Measurements from ENCODE around the gene YIF1A. TPM values are rescaled to one million over a fixed set of nuclear protein-coding genes. Genes with fewer than 3 reads are reported as not detected.

Gene YIF1A
- total RNA-seq, 1 donor from 2014 or later, result 106 TPM

DNA sequence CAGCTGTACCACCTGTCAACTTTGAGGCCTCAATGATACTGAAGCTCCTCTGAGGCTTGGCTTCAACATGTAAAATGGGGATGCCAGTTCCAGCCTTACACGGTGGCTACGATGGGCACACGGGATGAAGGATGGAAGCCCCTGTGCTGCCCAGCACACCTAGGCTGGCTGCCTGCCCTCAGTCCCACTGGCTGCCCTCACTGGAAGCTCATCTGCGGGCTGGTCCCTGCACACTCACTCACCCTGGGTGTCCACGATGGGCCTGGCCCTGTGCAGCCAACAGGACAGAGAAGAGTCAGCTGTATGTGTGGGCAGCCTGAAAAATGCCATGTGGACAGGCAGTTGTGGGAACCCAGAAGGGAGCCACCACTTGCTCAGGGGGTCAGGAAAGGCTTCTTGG, 2.2 kb downstream of the YIF1A start:
- TF ChIP-seq CTCF (conservative IDR thresholded peaks at IDR 0.05; ENCODE audit: low read depth, low read length), result no peak
- H3K4me3 ChIP-seq (ENCODE audit: low read depth, low read length), result no peak overlapping the region
- DNase-seq (ENCODE audit: low read depth), result no peak

DNA sequence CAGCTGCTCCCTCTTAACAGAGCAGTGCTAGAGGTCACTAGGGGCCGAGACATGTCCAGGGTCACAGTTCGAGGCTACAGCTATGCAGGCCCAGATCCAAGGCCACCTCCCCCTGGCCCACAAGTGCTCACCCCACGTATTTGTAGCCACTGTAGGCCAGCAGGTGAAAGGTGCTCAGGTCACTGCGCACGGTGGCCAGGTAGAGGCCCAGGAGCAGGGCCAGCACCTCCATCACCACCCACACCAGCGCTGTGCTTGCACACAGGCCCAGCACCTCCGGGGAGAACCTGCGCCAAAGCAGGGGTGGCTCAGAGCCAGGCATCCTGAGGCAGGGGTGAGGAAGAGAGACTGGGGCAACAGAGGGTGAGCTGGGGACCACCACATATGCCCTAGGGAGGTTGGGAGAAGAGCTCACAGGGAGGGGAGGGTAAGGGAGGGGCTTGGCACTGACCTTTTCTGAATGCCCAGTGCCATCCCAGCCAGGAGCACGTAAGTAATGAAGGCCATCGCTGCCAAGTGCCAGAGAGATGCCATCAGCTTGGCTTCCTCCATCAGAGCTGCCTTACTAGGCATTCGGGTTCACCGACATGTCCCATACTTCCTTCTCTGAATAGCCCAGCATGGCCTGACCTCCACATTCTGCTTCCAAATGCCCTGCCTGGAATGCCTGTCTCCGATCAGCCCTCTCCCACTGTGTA, 3.5 kb downstream of the YIF1A start:
- TF ChIP-seq CTCF (conservative IDR thresholded peaks at IDR 0.05; ENCODE audit: low read depth, low read length), result no peak
- H3K4me3 ChIP-seq (ENCODE audit: low read depth, low read length), result no peak overlapping the region
- no peak for DNase-seq (ENCODE audit: low read depth)

DNA sequence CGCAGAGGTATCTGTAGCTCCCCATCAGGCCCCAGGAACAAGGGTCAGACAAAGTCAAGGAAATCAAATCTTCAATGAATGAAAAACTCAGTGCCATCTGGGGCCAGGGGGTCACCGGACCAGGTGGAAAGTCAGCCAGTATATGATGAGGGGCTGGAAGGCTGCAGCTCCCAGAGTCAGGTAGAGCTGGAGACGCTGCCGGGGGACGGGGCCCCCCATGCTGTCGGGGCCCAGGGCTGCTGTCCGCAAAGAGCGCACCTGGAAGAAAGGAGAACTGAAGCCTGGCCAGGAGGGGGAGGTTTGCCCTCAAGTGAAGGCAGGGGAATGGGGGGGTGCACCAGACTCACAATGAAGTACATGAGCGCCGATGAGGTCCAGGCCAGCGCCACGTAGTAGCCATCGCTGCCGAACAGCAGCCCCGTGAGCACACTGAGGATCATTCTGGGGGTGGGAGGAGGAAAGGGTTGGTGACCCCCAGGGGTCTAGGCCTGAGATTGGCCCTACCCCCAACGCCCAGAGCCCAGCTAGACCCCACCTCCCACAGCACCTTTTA, 4.3 kb downstream of the YIF1A start:
- no peak overlapping the region for H3K4me3 ChIP-seq (ENCODE audit: low read depth, low read length)
- DNase-seq (ENCODE audit: low read depth), result no peak
- no peak for TF ChIP-seq CTCF (conservative IDR thresholded peaks at IDR 0.05; ENCODE audit: low read depth, low read length)

GRCh38 chr11:66283461-66284105, 5.4 kb downstream of the YIF1A start:
- DNase-seq (ENCODE audit: low read depth), result no peak

DNA sequence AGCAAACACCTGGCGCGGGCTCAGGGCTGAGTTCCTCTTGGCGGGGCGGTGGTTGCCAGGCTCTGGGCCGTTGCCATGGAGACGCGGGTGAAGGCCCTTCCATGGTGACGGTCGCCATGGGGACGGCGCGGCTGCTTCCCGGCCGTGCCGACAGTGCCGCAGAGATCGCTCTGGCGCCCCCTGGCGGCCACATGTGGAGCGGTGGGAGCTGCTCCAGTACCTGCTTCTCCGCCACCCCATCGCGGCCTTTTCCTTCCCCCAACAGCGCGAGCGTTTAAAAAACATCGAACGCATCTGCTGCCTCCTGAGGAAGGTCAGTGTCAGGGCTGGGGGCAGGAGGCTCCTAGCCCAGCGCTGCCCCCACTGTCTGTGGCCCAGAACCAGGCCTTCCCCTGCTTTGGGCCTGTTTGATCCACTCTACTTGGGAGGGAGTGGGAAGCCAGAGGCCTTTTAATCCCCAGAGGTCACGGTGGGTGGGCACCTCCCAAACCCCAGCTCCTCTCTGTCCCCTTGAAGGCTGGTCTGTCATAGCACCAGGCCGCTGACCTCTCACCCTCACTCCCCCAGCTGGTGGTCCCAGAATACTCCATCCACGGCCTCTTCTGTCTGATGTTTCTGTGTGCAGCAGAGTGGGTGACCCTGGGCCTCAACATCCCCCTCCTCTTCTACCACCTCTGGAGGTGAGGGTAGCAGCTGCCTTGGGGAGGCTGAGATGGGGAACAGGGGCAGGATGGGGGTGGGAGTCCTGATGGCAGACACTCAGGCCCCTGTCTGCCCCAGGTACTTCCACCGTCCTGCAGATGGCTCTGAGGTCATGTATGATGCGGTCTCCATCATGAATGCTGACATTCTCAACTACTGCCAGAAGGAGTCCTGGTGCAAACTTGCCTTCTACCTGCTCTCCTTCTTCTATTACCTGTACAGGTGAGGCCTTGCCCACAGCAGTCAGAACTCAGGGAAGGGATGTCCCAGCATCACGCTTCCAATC, 6.2 kb downstream of the YIF1A start:
- no peak overlapping the region for H3K4me3 ChIP-seq (ENCODE audit: low read depth, low read length)
- no peak for DNase-seq (ENCODE audit: low read depth)
- peak; percentile 88 for TF ChIP-seq CTCF (conservative IDR thresholded peaks at IDR 0.05; ENCODE audit: low read depth, low read length)

More at GRCh38 chr11:66283461-66284105, 5.4 kb downstream of the YIF1A start:
- no peak overlapping the region for H3K4me3 ChIP-seq (ENCODE audit: low read depth, low read length)
- no peak for TF ChIP-seq CTCF (conservative IDR thresholded peaks at IDR 0.05; ENCODE audit: low read depth, low read length)

GRCh38 chr11:66281776-66282467, 7.0 kb downstream of the YIF1A start:
- TF ChIP-seq CTCF (conservative IDR thresholded peaks at IDR 0.05; ENCODE audit: low read depth, low read length), result no peak
- DNase-seq (ENCODE audit: low read depth), result no peak
- H3K4me3 ChIP-seq (ENCODE audit: low read depth, low read length), result no peak overlapping the region
